Renal pelvis (tissue), 12 donors: ENCODE results near the gene ANKRD53. TPM values are rescaled to one million over a fixed set of nuclear protein-coding genes. Genes with fewer than 3 reads are reported as not detected.

Experiments used
- DNase-seq: peaks from one replicate; pipeline ENCODE4 v3.0.0-alpha.2; 2013
- long read RNA-seq, 16 experiments: transcript quantifications; one replicate each; lab custom pipeline, GENCODE V29; 2026
- polyA plus RNA-seq, 3 donors: library from polyadenylated mRNA; unstranded; fragments of 120-200 nt; gene quantifications; one replicate each; pipeline ENCODE4 v1.2.1, GENCODE V29; 2013; ENCODE audit not compliant: insufficient read length in 3 of 3

ANKRD53 gene
- 1 to 10 TPM in 1 of 3 donors, under 1 TPM in 2; 0.84 to 1.0 (median 0.89) TPM for polyA plus RNA-seq
- long read RNA-seq, donor 1: 0 reads
- long read RNA-seq, donor 2, partial matches to known transcripts: 0 of 10 reads
- long read RNA-seq, donor 2, other reads (novel, unspliced or antisense): 10 of 10 reads
- long read RNA-seq, donor 3, partial matches to known transcripts: 0 of 11 reads
- long read RNA-seq, donor 3, other reads (novel, unspliced or antisense): 11 of 11 reads
- long read RNA-seq, donor 4: 0 reads
- long read RNA-seq, donor 5: 0 reads
- long read RNA-seq, donor 6, partial matches to known transcripts: 5 of 24 reads
- long read RNA-seq, donor 6, other reads (novel, unspliced or antisense): 19 of 24 reads
- long read RNA-seq, donor 7, partial matches to known transcripts: 14 of 26 reads
- long read RNA-seq, donor 7, other reads (novel, unspliced or antisense): 11 of 26 reads
- long read RNA-seq, donor 8: 0 reads
- long read RNA-seq, donor 9: 0 reads
- long read RNA-seq, donor 10: 0 reads
- long read RNA-seq, donor 11, partial matches to known transcripts: 6 of 6 reads
- long read RNA-seq, donor 11, other reads (novel, unspliced or antisense): 0 of 6 reads
- long read RNA-seq, donor 12: 0 reads
- long read RNA-seq, donor 13: 0 reads
- long read RNA-seq, donor 14: 0 reads
- long read RNA-seq, donor 15, partial matches to known transcripts: 5 of 21 reads
- long read RNA-seq, donor 15, other reads (novel, unspliced or antisense): 16 of 21 reads
- long read RNA-seq, donor 16: 0 reads

GRCh38 chr2:70978341-70979179, at the start of gene ANKRD53:
Gene ANKRD53 (plus strand): TSS chr2:70978630. CDS start chr2:70978646, 16 bp downstream.
- no peak for DNase-seq

- no peak for DNase-seq
These were observed 47.8 kb upstream of the ANKRD53 start for GRCh38 chr2:70930371-70931329.

DNA sequence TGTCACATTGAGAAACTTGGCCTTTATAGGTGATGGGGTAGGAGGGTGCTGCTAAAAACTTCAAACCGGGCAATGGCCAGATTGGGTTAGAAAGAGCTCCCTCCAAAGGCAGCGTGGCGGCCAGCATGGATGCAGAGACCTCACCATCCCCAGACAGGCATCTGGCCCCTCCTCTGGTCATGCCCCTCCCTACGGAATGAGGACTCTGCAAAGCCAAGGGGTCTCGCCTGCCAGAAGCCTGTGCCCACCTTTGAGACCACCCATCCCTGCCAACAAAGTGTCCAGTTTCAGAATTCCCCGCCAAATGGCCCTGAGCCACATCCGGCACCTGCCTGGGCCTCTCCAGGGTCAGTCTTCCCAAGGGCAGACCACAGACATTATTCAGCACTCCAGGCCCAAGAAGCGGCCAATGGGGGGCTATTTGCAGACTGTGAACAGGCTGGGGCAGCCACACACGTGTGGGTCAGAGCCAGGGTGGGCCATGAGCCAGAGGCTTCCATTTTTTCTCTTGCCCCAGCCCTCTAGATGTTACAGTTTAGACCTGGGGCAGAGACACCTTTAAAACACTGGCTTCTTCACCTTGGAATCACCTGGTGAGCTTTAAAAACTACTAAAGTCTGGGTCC, 46.9 kb upstream of the ANKRD53 start:
- DNase-seq: no peak

DNA sequence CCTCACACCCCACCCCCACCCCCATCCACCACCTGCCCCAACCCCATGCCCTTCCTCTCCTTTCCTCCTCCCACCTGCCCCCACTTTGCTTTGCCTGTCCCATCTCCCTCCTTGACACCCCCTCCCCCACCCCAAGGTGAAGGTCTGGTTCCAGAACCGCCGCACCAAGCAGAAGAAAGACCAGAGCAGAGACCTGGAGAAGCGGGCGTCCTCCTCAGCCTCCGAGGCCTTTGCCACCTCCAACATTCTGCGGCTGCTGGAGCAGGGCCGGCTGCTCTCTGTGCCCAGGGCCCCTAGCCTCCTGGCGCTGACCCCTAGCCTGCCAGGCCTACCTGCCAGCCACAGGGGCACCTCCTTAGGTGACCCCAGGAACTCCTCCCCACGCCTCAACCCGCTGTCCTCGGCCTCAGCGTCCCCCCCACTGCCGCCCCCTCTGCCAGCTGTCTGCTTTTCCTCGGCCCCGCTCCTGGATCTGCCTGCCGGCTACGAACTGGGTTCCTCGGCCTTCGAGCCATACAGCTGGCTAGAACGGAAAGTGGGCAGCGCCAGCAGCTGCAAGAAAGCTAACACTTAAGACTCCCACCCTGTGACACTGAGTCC, 45.7 kb upstream of the ANKRD53 start:
- no peak for DNase-seq

- DNase-seq: no peak
These were observed 43.4 kb upstream of the ANKRD53 start for GRCh38 chr2:70934981-70935380.

DNA sequence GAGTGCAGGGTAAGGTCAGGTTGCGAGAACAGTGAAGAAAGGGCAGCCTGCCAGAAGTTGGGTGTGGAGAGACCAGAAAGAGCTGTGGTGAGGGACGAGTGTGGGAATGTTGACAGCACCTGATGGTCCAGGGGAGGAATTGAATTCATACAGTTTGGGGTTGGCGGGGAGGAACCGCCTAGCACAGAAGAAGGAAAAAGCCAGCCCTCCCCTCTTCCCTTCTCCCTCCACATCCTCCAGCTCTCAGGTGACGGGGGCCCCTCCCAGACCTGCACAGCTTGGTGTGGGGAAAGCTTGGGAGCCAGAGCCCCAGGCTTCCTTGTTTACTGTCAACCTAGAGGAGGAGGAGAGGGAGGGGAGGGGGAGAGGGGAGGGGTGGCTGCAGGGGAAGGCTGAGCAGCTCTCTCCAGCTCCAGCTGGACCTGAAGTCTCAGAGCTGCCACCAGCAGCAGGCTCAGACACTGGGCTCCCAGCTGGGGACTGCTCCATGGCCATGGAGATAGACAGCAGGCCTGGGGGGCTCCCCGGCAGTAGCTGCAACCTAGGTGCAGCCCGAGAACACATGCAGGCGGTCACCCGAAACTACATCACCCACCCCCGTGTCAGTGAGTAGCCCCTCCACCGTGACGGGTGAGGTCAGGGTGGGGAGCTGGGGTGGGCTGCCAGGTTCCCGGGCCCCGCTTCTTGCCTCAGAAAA, 42.8 kb upstream of the ANKRD53 start, which contains the start of gene ATP6V1B1:
TSS of gene ATP6V1B1 (plus strand) at position 433 of the 697 bp plus-strand sequence. CDS start at position 488, 55 bp downstream.
- no peak for DNase-seq

GRCh38 chr2:70936165-70936978, 42.1 kb upstream of the ANKRD53 start:
- DNase-seq: no peak

DNA sequence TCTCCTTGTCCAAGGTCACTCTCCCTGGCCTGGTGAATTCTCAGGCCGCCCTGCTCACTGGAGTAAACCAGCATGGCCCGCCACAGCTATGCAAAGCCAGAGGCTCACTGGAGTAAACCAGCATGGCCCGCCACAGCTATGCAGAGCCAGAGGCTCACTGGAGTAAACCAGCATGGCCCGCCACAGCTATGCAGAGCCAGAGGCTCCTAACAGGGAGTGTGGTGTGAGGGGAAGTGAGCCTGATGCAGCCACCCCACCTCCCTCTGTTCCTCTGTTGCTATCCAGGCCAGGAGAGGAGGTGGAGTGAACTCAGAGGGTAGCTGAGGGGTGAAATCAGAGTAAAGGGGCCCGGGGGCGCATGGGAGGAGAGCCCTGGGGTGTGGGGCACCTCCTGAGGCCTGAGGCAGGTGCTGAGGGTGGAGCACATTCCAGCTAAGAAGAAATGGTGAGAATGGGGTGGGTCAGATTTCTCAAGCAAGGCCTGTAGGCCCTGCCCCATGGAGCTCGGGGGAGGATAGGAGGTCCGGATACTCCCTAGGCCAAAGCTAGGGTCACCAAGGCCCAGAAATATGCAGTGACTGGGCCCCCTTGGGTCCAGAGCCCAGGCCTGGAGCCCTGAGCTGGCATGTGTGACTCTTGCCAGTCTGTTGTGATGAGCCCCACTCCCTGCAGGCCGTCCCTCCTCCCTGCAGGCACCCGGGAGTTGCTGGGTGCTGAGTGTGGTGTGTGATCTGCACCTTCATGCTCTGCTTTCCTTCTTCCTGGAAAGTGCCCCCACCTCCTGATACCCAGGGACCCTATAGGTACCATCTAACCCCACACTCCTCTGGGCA, 41.2 kb upstream of the ANKRD53 start:
- no peak for DNase-seq

DNA sequence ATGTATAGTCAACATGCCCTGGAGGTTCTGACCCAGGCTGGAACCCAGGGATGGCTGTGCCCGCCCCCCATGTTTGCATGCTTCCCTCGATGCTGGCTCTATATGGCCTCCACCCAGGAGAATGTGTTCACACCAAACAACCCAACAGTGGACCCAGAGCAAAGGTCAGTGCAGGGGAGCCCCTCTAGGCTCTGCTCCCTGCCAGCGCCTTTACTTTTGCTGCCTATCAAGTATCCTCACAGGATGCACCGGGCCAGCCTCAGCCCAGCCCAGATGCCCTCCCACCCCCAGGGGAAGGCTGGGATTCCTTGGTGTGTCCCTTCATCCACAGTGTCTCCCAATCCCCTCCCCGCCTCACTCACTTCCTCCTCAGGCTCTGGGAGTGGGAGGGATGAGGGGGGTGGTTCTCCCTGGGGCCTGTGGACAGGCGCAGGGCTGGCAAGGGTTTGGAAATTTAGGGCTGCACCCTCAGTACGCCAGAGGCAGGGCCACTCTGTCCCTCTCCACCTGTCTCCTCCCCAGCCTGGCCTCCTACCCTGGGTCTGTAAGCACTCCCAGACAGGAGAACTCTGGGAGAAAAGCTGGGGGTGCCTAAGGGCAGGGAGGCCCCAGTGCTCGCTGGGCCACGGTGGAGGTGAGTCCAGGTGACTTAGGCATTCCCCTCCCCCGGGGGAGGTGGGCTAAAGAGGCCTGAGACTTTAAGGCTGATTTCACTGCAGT, 40.4 kb upstream of the ANKRD53 start:
- DNase-seq: no peak

DNA sequence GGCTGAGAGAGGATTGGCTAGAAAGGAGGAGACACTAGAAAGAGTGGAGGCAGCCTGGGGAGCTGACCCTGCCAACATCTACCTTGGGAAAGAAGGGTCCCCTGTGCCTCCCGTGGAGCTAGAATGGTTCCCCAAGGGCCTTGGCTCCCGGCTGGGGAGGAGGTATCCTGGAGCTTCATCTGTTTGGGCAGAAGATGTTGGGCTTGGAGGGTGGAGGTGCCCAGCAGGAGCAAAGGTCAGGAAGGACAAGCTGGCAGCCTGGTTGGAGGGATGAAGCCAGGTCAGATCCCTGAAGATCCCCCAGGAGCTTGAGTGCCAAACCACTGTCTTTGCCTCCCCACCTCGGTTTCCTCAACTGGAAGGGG, 39.9 kb upstream of the ANKRD53 start:
- no peak for DNase-seq

DNA sequence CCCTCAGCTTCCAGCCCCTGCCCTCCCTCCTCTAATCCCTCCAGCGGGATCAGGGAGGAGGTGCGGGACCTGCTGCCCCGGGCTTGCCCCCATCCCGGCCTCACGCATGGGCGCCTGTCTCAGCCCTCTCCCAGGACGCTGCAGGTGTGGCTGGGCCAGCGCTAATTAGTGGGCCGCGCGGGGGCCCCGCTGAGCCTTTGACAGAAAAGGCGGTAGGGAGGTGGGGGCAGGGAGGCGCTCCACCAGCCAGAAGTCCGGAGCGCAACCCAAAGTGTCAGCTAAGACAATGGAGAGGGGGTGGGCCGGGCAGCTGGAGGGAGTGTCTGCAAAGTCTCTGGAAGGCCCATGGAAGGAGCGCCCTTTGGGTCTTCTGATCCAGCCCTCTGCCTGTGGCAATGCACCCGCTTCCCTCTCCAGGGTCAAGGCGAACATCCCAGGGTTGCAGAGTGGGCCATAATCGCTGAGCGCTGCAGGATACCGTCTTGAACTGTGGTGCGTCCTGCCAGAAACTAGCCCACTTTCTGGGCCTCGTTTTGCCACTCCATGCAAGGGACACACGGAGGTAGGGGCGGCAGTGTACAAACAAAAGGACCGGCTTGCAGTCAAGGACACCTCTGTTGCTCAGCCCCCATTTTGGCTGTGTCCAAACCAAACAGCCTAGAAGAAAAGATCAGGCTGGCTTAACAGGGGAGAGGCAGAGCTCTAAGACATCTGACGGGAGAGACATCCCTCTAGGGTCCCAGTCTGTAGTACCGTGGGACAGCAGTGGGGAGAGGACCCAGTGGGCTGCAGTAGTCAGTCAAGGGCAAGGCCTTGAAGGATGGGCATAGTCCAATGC, 39.2 kb upstream of the ANKRD53 start:
- DNase-seq: no peak

DNA sequence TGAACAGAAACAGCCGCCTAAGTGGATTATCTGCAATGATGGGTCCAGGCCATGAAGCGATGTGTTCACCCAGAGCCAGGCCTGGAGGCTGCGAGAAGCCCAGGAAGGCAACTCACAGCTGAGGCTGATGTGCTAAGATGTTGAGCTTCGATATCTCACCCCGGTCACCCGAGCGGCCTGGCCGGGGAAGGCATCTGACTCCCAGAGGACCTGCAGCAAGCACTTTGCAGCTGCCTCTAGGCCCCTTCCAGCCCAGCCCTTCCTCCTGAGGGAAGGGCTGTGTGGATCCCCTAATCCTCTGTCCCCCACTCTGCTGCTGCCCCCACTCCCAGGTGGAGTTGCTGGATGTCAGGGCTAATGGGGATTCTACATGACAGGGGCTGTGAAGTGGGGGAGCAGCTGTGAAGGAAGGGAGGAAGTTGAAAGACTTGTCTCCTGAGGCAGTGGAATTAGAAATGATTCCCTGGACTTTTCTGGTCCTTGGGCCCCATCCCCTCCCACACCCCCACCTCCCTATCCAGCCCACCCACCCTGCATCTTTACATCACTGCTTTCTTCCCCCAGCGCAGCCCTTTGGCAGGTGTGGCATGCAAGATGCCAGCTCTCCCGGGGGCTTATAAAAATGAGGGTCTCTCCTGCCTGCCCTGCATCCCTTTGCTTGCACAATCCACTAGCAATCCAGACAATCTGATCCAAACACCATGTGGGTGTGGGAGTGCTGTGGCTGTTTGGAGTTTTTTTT, 38.4 kb upstream of the ANKRD53 start:
- DNase-seq: no peak

GRCh38 chr2:70941186-70941585, 37.2 kb upstream of the ANKRD53 start:
- no peak for DNase-seq

DNA sequence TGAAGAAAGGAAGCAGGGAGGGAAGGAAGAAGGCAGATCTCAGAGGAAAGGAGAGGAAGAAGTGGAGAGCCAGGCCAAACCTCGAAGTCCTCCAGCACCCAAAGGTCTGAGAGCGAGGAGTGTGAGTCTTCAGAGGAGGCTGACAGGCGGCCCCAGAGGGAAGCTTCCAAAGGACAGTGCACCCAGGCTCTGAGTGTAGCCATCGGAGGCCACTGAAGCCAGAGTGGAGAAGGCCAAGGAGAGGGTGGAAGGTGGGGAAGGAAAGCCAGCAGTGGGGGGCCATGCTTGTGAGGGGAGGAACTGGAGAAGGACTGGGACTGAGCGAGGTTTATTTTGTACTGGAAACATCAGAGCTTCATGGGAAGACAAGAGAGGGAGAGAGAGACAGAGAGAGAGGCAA, 36.7 kb upstream of the ANKRD53 start:
- no peak for DNase-seq
